ENCODE measurements around the gene ETV3L.

ETV3L gene

GRCh38 chr1:157084720-157085119 is 14.9 kb downstream of the ETV3L start:
- TF ChIP-seq POLR2AphosphoS5 (IDR thresholded peaks at IDR 0.05; ENCODE audit: low read depth, low read length) (no peak), TAF1 (IDR thresholded peaks at IDR 0.05; ENCODE audit: borderline replicate concordance, insufficient read depth, low read length) (no peak), FOXP2 (optimal IDR thresholded peaks at IDR 0.05; ENCODE audit: borderline replicate concordance, extremely low read depth, extremely low read length, insufficient read depth) (no peak), SIN3A (IDR thresholded peaks at IDR 0.05; ENCODE audit: borderline replicate concordance, insufficient read depth, low read length) (no peak)
- TF ChIP-seq, protein P1, sequence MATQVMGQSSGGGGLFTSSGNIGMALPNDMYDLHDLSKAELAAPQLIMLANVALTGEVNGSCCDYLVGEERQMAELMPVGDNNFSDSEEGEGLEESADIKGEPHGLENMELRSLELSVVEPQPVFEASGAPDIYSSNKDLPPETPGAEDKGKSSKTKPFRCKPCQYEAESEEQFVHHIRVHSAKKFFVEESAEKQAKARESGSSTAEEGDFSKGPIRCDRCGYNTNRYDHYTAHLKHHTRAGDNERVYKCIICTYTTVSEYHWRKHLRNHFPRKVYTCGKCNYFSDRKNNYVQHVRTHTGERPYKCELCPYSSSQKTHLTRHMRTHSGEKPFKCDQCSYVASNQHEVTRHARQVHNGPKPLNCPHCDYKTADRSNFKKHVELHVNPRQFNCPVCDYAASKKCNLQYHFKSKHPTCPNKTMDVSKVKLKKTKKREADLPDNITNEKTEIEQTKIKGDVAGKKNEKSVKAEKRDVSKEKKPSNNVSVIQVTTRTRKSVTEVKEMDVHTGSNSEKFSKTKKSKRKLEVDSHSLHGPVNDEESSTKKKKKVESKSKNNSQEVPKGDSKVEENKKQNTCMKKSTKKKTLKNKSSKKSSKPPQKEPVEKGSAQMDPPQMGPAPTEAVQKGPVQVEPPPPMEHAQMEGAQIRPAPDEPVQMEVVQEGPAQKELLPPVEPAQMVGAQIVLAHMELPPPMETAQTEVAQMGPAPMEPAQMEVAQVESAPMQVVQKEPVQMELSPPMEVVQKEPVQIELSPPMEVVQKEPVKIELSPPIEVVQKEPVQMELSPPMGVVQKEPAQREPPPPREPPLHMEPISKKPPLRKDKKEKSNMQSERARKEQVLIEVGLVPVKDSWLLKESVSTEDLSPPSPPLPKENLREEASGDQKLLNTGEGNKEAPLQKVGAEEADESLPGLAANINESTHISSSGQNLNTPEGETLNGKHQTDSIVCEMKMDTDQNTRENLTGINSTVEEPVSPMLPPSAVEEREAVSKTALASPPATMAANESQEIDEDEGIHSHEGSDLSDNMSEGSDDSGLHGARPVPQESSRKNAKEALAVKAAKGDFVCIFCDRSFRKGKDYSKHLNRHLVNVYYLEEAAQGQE (IDR thresholded peaks at IDR 0.05; ENCODE audit: insufficient read depth in 1 of 2, low read depth in 2 of 2, low read length in 2 of 2), result no peak

GRCh38 chr1:157081707-157082106 is 17.9 kb downstream of the ETV3L start:
- TF ChIP-seq TAF1 (IDR thresholded peaks at IDR 0.05; ENCODE audit: borderline replicate concordance, insufficient read depth, low read length), result no peak
- no peak for TF ChIP-seq SIN3A (IDR thresholded peaks at IDR 0.05; ENCODE audit: borderline replicate concordance, insufficient read depth, low read length)
- TF ChIP-seq POLR2AphosphoS5 (IDR thresholded peaks at IDR 0.05; ENCODE audit: low read depth, low read length), result no peak
- TF ChIP-seq, protein P1 (IDR thresholded peaks at IDR 0.05; ENCODE audit: insufficient read depth in 1 of 2, low read depth in 2 of 2, low read length in 2 of 2), result no peak
- no peak for TF ChIP-seq FOXP2 (optimal IDR thresholded peaks at IDR 0.05; ENCODE audit: borderline replicate concordance, extremely low read depth, extremely low read length, insufficient read depth)

DNA sequence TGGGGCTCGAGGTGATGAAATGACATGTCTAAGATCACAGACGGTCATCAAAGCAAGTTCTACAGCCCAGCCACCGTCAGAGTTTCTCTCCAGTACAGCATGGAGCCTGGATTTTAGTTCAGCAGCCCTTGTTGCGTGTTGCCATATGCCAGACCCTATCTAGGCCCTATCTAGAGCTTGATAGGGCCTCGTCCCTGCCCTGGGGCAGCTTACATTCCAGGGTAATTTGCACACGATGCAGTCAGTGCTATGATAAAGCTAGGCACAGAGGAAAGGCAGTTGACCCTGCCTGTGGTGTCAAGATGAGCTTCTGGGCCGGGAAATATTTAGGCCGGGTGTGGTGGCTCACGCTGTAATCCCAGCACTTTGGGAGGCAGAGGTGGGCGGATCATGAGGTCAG is 18.9 kb downstream of the ETV3L start:
- TF ChIP-seq, protein P1 (IDR thresholded peaks at IDR 0.05; ENCODE audit: insufficient read depth in 1 of 2, low read depth in 2 of 2, low read length in 2 of 2), result no peak
- TF ChIP-seq SIN3A (IDR thresholded peaks at IDR 0.05; ENCODE audit: borderline replicate concordance, insufficient read depth, low read length) (no peak), FOXP2 (optimal IDR thresholded peaks at IDR 0.05; ENCODE audit: borderline replicate concordance, extremely low read depth, extremely low read length, insufficient read depth) (no peak), POLR2AphosphoS5 (IDR thresholded peaks at IDR 0.05; ENCODE audit: low read depth, low read length) (no peak), TAF1 (IDR thresholded peaks at IDR 0.05; ENCODE audit: borderline replicate concordance, insufficient read depth, low read length) (no peak)

DNA sequence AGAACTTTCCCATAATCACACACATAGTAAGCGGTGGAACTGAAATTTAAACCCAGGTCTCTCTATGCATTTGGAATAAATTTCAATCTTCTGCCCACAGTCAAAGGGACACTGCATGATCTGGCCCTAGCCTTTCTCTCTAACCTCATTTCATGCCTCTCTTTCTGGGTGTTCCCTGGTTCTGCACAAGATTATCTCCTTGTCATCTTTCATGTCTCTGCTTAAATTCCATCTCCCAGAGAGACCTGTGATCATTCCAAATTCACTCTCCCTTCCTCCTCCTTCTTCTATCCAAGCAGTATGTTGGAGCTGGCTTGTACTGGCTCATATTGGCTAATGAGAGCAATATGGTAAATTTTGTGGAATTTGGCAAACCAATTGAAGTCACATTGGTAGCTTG is 22.2 kb downstream of the ETV3L start:
- TF ChIP-seq SIN3A (IDR thresholded peaks at IDR 0.05; ENCODE audit: borderline replicate concordance, insufficient read depth, low read length) (no peak), TAF1 (IDR thresholded peaks at IDR 0.05; ENCODE audit: borderline replicate concordance, insufficient read depth, low read length) (no peak), FOXP2 (optimal IDR thresholded peaks at IDR 0.05; ENCODE audit: borderline replicate concordance, extremely low read depth, extremely low read length, insufficient read depth) (no peak), POLR2AphosphoS5 (IDR thresholded peaks at IDR 0.05; ENCODE audit: low read depth, low read length) (no peak)
- TF ChIP-seq, protein P1 (IDR thresholded peaks at IDR 0.05; ENCODE audit: insufficient read depth in 1 of 2, low read depth in 2 of 2, low read length in 2 of 2), result no peak

All from PFSK-1 (cell line).